HepG2 (cell line): ENCODE results near the gene KCTD13. TPM values are rescaled to one million over a fixed set of nuclear protein-coding genes. Genes with fewer than 3 reads are reported as not detected.

Source experiments
- BRCA1 ChIP-seq: sonication (generic); formaldehyde crosslinking; IDR thresholded peaks from 2 replicates; pipeline ENCODE4 v1.4.0; 2020; ENCODE audit warnings: missing genetic modification reagents
- MTA1 ChIP-seq: sonication (generic); formaldehyde crosslinking; IDR thresholded peaks from 2 replicates; pipeline ENCODE4 v1.4.0; 2020; ENCODE audit warnings: missing genetic modification reagents, mild to moderate bottlenecking, borderline replicate concordance
- PAWR ChIP-seq: sonication (generic); formaldehyde crosslinking; IDR thresholded peaks from 2 replicates; pipeline ENCODE4 v1.4.0; 2020; ENCODE audit warnings: missing genetic modification reagents, mild to moderate bottlenecking, borderline replicate concordance
- RBM22 ChIP-seq: fragments of 200-400 bp; formaldehyde crosslinking; optimal IDR thresholded peaks from 2 replicates; pipeline ENCODE3; 2017; ENCODE audit warnings: mild to moderate bottlenecking, low read length, moderate library complexity
- RBM39 ChIP-seq: fragments of 200-400 bp; formaldehyde crosslinking; IDR thresholded peaks from one replicate; pipeline ENCODE4 v1.6.1; 2018; ENCODE audit warnings: antibody characterized with exemption, mild to moderate bottlenecking, low read depth, low read length; ENCODE audit not compliant: poor library complexity, severe bottlenecking
- REXO4 ChIP-seq: sonication (generic); formaldehyde crosslinking; IDR thresholded peaks from 2 replicates; pipeline ENCODE4 v1.8.0; 2022; ENCODE audit warnings: missing genetic modification reagents, mild to moderate bottlenecking, borderline replicate concordance
- ZFP37 ChIP-seq: sonication (generic); formaldehyde crosslinking; IDR thresholded peaks from 2 replicates; pipeline ENCODE4 v1.4.0; 2020; ENCODE audit warnings: missing genetic modification reagents, borderline replicate concordance
- ZFP41 ChIP-seq: sonication (generic); formaldehyde crosslinking; IDR thresholded peaks from 2 replicates; pipeline ENCODE4 v1.4.0; 2020; ENCODE audit warnings: mild to moderate bottlenecking, missing genetic modification reagents, borderline replicate concordance
- ZNF225 ChIP-seq: sonication (generic); formaldehyde crosslinking; IDR thresholded peaks from 2 replicates; pipeline ENCODE4 v1.4.0; 2020; ENCODE audit warnings: mild to moderate bottlenecking, missing genetic modification reagents
- ZNF3 ChIP-seq: IDR thresholded peaks from 2 replicates; pipeline ENCODE4 v1.7.0; 2017; ENCODE audit warnings: inconsistent platforms
- ZNF30 ChIP-seq: sonication (generic); formaldehyde crosslinking; IDR thresholded peaks from 2 replicates; pipeline ENCODE4 v1.5.0; 2020; ENCODE audit warnings: mild to moderate bottlenecking, missing genetic modification reagents
- ZNF34 ChIP-seq: sonication (generic); formaldehyde crosslinking; IDR thresholded peaks from 2 replicates; pipeline ENCODE4 v1.4.0; 2020; ENCODE audit warnings: mild to moderate bottlenecking, missing genetic modification reagents, borderline replicate concordance
- ZNF746 ChIP-seq: sonication (generic); formaldehyde crosslinking; IDR thresholded peaks from 2 replicates; pipeline ENCODE4 v1.8.0; 2022; ENCODE audit warnings: mild to moderate bottlenecking, missing genetic modification reagents
- ZNF782 ChIP-seq: sonication (generic); formaldehyde crosslinking; IDR thresholded peaks from 2 replicates; pipeline ENCODE4 v1.4.0; 2020; ENCODE audit warnings: missing genetic modification reagents, mild to moderate bottlenecking, borderline replicate concordance
- polyA plus RNA-seq, 8 experiments: library from polyadenylated mRNA; depleted of rRNA in 3 of 8; stranded (reverse) in 7 of 8; unstranded in 1 of 8; fragments of >200 nt; fragmentation: Illumina TruSeq in 4 of 8; extraction: Trizol in 4 of 8; gene quantifications; 2 replicates each; pipeline versions ENCODE4 v1.2.1 to v1.2.3, GENCODE V29; 2011 to 2016; ENCODE audit warnings: low read depth in 4 of 8, missing spikeins in 1 of 8, mixed read lengths in 1 of 8; ENCODE audit not compliant: insufficient read depth in 1 of 8
- total RNA-seq, 5 experiments: library from RNA; depleted of rRNA; stranded (reverse); fragments of >200 nt; fragmentation: Illumina TruSeq; extraction: Trizol; gene quantifications; 2 replicates each; pipeline ENCODE4 v1.2.3, GENCODE V29; 2016; ENCODE audit warnings: low read depth in 1 of 5
- TF ChIP-seq, protein P1 (sequence below): sonication (generic); formaldehyde crosslinking; IDR thresholded peaks from 2 replicates; pipeline ENCODE4 v1.9.0; 2021; ENCODE audit warnings: missing genetic modification reagents, borderline replicate concordance
- TF ChIP-seq, protein P2 (sequence below): sonication (generic); formaldehyde crosslinking; IDR thresholded peaks from 2 replicates; pipeline ENCODE4 v1.9.0; 2022; ENCODE audit warnings: low read depth, missing genetic modification reagents
- TF ChIP-seq, protein P3 (sequence below): sonication (generic); formaldehyde crosslinking; IDR thresholded peaks from 2 replicates; pipeline ENCODE4 v1.4.0; 2020; ENCODE audit warnings: mild to moderate bottlenecking, missing genetic modification reagents
- TF ChIP-seq, protein P4 (sequence below): sonication (generic); formaldehyde crosslinking; IDR thresholded peaks from 2 replicates; pipeline ENCODE4 v1.8.0; 2022; ENCODE audit warnings: mild to moderate bottlenecking, missing genetic modification reagents, moderate library complexity
- TF ChIP-seq, protein P5 (sequence below): IDR thresholded peaks from 2 replicates; pipeline ENCODE4 v1.6.1; 2016; ENCODE audit warnings: control low read depth
- TF ChIP-seq, protein P6 (sequence below): fragments of 450-650 bp; IDR thresholded peaks from 2 replicates; pipeline ENCODE4 v1.6.1; 2017
- TF ChIP-seq, protein P7 (sequence below): sonication (generic); formaldehyde crosslinking; IDR thresholded peaks from 2 replicates; pipeline ENCODE4 v1.5.1; 2020; ENCODE audit warnings: missing genetic modification reagents, mild to moderate bottlenecking, borderline replicate concordance

KCTD13 gene
- total and polyA plus RNA-seq, 2 of the 13 experiments (the other 11 are each of a cell fraction or from before 2014, with no cell fraction given) = 6.3 to 14.7 TPM

DNA sequence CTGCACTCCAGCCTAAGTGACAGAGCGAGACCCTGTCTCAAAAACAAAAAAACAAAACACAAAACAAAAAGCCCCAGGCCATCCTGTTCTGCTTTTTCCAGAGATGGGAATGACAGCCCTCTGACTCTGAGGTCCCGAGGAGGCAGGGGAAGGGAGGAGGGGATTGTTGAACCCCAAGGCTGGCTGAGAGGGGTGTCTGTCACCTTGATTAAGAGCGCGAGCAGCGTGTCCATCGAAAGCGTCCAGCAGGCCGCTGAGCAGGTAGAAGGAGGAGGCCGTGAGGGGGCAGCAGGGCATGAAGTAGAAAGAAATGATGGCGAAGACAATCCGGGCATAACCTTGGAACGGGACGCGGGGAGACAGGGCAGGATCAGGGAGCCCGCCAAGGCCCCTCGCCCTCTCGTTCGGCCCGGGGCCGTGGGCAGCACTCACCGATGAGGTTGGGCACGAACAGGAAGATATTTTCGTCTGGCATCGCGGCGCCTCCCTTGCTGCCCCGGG is 63.6 kb downstream of the KCTD13 start (continued):
- TF ChIP-seq, protein P1, sequence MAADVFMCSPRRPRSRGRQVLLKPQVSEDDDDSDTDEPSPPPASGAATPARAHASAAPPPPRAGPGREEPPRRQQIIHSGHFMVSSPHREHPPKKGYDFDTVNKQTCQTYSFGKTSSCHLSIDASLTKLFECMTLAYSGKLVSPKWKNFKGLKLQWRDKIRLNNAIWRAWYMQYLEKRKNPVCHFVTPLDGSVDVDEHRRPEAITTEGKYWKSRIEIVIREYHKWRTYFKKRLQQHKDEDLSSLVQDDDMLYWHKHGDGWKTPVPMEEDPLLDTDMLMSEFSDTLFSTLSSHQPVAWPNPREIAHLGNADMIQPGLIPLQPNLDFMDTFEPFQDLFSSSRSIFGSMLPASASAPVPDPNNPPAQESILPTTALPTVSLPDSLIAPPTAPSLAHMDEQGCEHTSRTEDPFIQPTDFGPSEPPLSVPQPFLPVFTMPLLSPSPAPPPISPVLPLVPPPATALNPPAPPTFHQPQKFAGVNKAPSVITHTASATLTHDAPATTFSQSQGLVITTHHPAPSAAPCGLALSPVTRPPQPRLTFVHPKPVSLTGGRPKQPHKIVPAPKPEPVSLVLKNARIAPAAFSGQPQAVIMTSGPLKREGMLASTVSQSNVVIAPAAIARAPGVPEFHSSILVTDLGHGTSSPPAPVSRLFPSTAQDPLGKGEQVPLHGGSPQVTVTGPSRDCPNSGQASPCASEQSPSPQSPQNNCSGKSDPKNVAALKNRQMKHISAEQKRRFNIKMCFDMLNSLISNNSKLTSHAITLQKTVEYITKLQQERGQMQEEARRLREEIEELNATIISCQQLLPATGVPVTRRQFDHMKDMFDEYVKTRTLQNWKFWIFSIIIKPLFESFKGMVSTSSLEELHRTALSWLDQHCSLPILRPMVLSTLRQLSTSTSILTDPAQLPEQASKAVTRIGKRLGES = no peak
- TF ChIP-seq, protein P2, sequence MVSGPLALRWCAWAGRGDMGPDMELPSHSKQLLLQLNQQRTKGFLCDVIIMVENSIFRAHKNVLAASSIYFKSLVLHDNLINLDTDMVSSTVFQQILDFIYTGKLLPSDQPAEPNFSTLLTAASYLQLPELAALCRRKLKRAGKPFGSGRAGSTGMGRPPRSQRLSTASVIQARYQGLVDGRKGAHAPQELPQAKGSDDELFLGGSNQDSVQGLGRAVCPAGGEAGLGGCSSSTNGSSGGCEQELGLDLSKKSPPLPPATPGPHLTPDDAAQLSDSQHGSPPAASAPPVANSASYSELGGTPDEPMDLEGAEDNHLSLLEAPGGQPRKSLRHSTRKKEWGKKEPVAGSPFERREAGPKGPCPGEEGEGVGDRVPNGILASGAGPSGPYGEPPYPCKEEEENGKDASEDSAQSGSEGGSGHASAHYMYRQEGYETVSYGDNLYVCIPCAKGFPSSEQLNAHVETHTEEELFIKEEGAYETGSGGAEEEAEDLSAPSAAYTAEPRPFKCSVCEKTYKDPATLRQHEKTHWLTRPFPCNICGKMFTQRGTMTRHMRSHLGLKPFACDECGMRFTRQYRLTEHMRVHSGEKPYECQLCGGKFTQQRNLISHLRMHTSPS (CRISPR knock-in tag) = no peak
- TF ChIP-seq RBM39 (no peak), BRCA1 (CRISPR knock-in tag) (no peak), ZFP41 (CRISPR knock-in tag) (no peak), MTA1 (CRISPR knock-in tag) (no peak), ZNF746 (CRISPR knock-in tag) (no peak; the same call in 1 of the 2 replicates), PAWR (CRISPR knock-in tag) (no peak), ZNF782 (CRISPR knock-in tag) (no peak; the same call in 1 of the 2 replicates), ZNF3 (no peak), ZNF34 (CRISPR knock-in tag) (no peak), ZFP37 (no peak), ZNF225 (CRISPR knock-in tag) (no peak), REXO4 (CRISPR knock-in tag) (no peak), RBM22 (no peak), ZNF30 (no peak)
- TF ChIP-seq, protein P3, sequence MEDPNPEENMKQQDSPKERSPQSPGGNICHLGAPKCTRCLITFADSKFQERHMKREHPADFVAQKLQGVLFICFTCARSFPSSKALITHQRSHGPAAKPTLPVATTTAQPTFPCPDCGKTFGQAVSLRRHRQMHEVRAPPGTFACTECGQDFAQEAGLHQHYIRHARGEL (CRISPR knock-in tag) = no peak
- TF ChIP-seq, protein P4, sequence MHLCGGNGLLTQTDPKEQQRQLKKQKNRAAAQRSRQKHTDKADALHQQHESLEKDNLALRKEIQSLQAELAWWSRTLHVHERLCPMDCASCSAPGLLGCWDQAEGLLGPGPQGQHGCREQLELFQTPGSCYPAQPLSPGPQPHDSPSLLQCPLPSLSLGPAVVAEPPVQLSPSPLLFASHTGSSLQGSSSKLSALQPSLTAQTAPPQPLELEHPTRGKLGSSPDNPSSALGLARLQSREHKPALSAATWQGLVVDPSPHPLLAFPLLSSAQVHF (CRISPR knock-in tag) = no peak
- TF ChIP-seq, protein P5, sequence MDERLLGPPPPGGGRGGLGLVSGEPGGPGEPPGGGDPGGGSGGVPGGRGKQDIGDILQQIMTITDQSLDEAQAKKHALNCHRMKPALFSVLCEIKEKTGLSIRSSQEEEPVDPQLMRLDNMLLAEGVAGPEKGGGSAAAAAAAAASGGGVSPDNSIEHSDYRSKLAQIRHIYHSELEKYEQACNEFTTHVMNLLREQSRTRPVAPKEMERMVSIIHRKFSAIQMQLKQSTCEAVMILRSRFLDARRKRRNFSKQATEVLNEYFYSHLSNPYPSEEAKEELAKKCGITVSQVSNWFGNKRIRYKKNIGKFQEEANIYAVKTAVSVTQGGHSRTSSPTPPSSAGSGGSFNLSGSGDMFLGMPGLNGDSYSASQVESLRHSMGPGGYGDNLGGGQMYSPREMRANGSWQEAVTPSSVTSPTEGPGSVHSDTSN (CRISPR knock-in tag) = no peak
- TF ChIP-seq, protein P6, sequence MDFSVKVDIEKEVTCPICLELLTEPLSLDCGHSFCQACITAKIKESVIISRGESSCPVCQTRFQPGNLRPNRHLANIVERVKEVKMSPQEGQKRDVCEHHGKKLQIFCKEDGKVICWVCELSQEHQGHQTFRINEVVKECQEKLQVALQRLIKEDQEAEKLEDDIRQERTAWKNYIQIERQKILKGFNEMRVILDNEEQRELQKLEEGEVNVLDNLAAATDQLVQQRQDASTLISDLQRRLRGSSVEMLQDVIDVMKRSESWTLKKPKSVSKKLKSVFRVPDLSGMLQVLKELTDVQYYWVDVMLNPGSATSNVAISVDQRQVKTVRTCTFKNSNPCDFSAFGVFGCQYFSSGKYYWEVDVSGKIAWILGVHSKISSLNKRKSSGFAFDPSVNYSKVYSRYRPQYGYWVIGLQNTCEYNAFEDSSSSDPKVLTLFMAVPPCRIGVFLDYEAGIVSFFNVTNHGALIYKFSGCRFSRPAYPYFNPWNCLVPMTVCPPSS = no peak
- TF ChIP-seq, protein P7, sequence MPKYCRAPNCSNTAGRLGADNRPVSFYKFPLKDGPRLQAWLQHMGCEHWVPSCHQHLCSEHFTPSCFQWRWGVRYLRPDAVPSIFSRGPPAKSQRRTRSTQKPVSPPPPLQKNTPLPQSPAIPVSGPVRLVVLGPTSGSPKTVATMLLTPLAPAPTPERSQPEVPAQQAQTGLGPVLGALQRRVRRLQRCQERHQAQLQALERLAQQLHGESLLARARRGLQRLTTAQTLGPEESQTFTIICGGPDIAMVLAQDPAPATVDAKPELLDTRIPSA (CRISPR knock-in tag) = no peak
